ENCODE results near the gene KCNJ12. TPM values are rescaled to one million over a fixed set of nuclear protein-coding genes. Genes with fewer than 3 reads are reported as not detected.
"Not testable (repeated sequence)": the region's sequence is repeated elsewhere in the genome, so short reads cannot be mapped to it uniquely, and the experiment has no call there.

Gene KCNJ12
- total RNA-seq, 2 donors from 2014 or later = 12.0 to 16.5 TPM

- ATAC-seq = peak in 1 of 2 donors; percentile 15
- not testable (repeated sequence) for DNase-seq
Observed at GRCh38 chr17:21348081-21348925, 27.9 kb upstream of the KCNJ12 start.

GRCh38 chr17:21348926-21349261, 27.3 kb upstream of the KCNJ12 start:
- intact Hi-C loops (cut with DNase I); ATAC-seq; DNase-seq: not testable (repeated sequence)

More at GRCh38 chr17:21348081-21348925, 27.9 kb upstream of the KCNJ12 start:
- intact Hi-C loops (cut with DNase I) = not testable (repeated sequence)

GRCh38 chr17:21349358-21350050, 26.7 kb upstream of the KCNJ12 start:
- intact Hi-C loops (cut with DNase I); DNase-seq: not testable (repeated sequence)
- peak in 1 of 2 donors; percentile 7 for ATAC-seq

- DNase-seq; ATAC-seq; intact Hi-C loops (cut with DNase I): not testable (repeated sequence)
Observed at GRCh38 chr17:21350495-21350894, 25.7 kb upstream of the KCNJ12 start.

- intact Hi-C loops (cut with DNase I) = no loop called here
- ATAC-seq (no peak), DNase-seq (no peak)
Observed at GRCh38 chr17:21351366-21352065, 24.6 kb upstream of the KCNJ12 start.

- no peak for DNase-seq
- ATAC-seq = no peak
- intact Hi-C loops (cut with DNase I) = no loop called here
Observed at GRCh38 chr17:21352221-21352980, 23.8 kb upstream of the KCNJ12 start.

- intact Hi-C loops (cut with DNase I) = no loop called here
- no peak for ATAC-seq
- no peak for DNase-seq
Observed at GRCh38 chr17:21352981-21353265, 23.2 kb upstream of the KCNJ12 start.

GRCh38 chr17:21353326-21354010, 22.7 kb upstream of the KCNJ12 start:
- DNase-seq = no peak
- intact Hi-C loops (cut with DNase I) = no loop called here
- no peak for ATAC-seq

- intact Hi-C loops (cut with DNase I) = no loop called here
- ATAC-seq (no peak), DNase-seq (no peak)
Observed at GRCh38 chr17:21354796-21355385, 21.3 kb upstream of the KCNJ12 start.

- intact Hi-C loops (cut with DNase I) = no loop called here
- DNase-seq = no peak
Observed at GRCh38 chr17:21355586-21355985, 20.6 kb upstream of the KCNJ12 start.

GRCh38 chr17:21356537-21357127, 19.5 kb upstream of the KCNJ12 start:
- no peak for DNase-seq
- intact Hi-C loops (cut with DNase I) = no loop called here
- no peak for ATAC-seq

More at GRCh38 chr17:21355586-21355985, 20.6 kb upstream of the KCNJ12 start:
- no peak for ATAC-seq

- ATAC-seq (no peak), DNase-seq (no peak)
- intact Hi-C loops (cut with DNase I) = no loop called here
Observed at GRCh38 chr17:21357281-21357680, 18.9 kb upstream of the KCNJ12 start.

GRCh38 chr17:21357696-21358656, 18.2 kb upstream of the KCNJ12 start:
- peak in 1 of 2 donors; percentile 36 for ATAC-seq
- intact Hi-C loops (cut with DNase I) = no loop called here

GRCh38 chr17:21358682-21359482, 17.3 kb upstream of the KCNJ12 start:
- peak; percentile 74 for DNase-seq
- peak; percentile 85 to 89 for ATAC-seq
- intact Hi-C loops (cut with DNase I) = no loop called here

More at GRCh38 chr17:21357696-21358656, 18.2 kb upstream of the KCNJ12 start:
- no peak for DNase-seq

- intact Hi-C loops (cut with DNase I) = no loop called here
- ATAC-seq (no peak), DNase-seq (no peak)
Observed at GRCh38 chr17:21359483-21359840, 16.7 kb upstream of the KCNJ12 start.

GRCh38 chr17:21360048-21360447, 16.1 kb upstream of the KCNJ12 start:
- no peak for DNase-seq
- intact Hi-C loops (cut with DNase I) = no loop called here
- no peak for ATAC-seq

Data from left cardiac atrium (tissue), 4 donors.